Neural cell (in vitro differentiated cells): ENCODE data around the gene ANKRD52. TPM values are rescaled to one million over a fixed set of nuclear protein-coding genes. Genes with fewer than 3 reads are reported as not detected.

ENCODE experiments used
- H2AFZ ChIP-seq: fragments of 200-600, 300-800 bp; sonication (generic), shearing (Covaris generic); 2 replicates; pipeline ENCODE4 v1.6.0; 2014; ENCODE audit warnings: low read depth, mild to moderate bottlenecking, antibody characterized with exemption, low read length, moderate library complexity
- H3F3A ChIP-seq: fragments of 200-600 bp; shearing (Covaris generic); 2 replicates; pipeline ENCODE4 v1.6.1; 2016; ENCODE audit warnings: mild to moderate bottlenecking, moderate library complexity, mixed read lengths, antibody characterized with exemption, low read length; ENCODE audit not compliant: insufficient read depth, poor library complexity, severe bottlenecking
- H3K27ac ChIP-seq: fragments of 200-600, 300-800 bp; sonication (generic), shearing (Covaris generic); 2 replicates; pipeline ENCODE4 v1.5.1; 2014; ENCODE audit warnings: mild to moderate bottlenecking, low read length, moderate library complexity
- H3K27me3 ChIP-seq: fragments of 300-800, 200-600 bp; sonication (generic), shearing (Covaris generic); 2 replicates; pipeline ENCODE4 v1.6.0; 2014; ENCODE audit warnings: mild to moderate bottlenecking, low read depth, low read length, moderate library complexity; ENCODE audit not compliant: insufficient read depth
- H3K36me3 ChIP-seq: fragments of 300-800, 200-600 bp; sonication (generic), shearing (Covaris generic); 2 replicates; pipeline ENCODE4 v1.5.1; 2014; ENCODE audit warnings: mild to moderate bottlenecking, antibody characterized with exemption, low read length, moderate library complexity; ENCODE audit not compliant: insufficient read depth
- H3K4me2 ChIP-seq: fragments of 300-800, 200-600 bp; sonication (generic), shearing (Covaris generic); 2 replicates; pipeline ENCODE4 v1.6.0; 2014; ENCODE audit warnings: mild to moderate bottlenecking, low read length
- H3K4me3 ChIP-seq: fragments of 300-800, 200-600 bp; sonication (generic), shearing (Covaris generic); 2 replicates; pipeline ENCODE4 v1.5.1; 2014; ENCODE audit warnings: mild to moderate bottlenecking, low read length, moderate library complexity
- H3K79me2 ChIP-seq: fragments of 200-600 bp; shearing (Covaris generic); replicated peaks from 2 replicates; pipeline ENCODE4 v1.6.0; 2014; ENCODE audit warnings: mild to moderate bottlenecking, low read length, moderate library complexity; ENCODE audit not compliant: insufficient read depth
- H3K9ac ChIP-seq: fragments of 300-800, 200-600 bp; sonication (generic), shearing (Covaris generic); 2 replicates; pipeline ENCODE4 v1.6.1; 2016; ENCODE audit warnings: mild to moderate bottlenecking, low read length, mixed read lengths
- H3K9me2 ChIP-seq: fragments of 200-600 bp; shearing (Covaris generic); 2 replicates; pipeline ENCODE4 v1.6.1; 2016; ENCODE audit warnings: mild to moderate bottlenecking, low read length, mixed read lengths; ENCODE audit not compliant: insufficient read depth
- H3K9me3 ChIP-seq: fragments of 200-600, 300-800 bp; sonication (generic), shearing (Covaris generic); 2 replicates; pipeline ENCODE4 v1.6.1; 2016; ENCODE audit warnings: mild to moderate bottlenecking, mixed run types, low read length, moderate library complexity, mixed read lengths
- H4K20me1 ChIP-seq: fragments of 200-600 bp; shearing (Covaris generic); 2 replicates; pipeline ENCODE4 v1.6.1; 2016; ENCODE audit warnings: mild to moderate bottlenecking, mixed run types; ENCODE audit not compliant: insufficient read depth
- CTCF ChIP-seq: fragments of 450-650 bp; IDR thresholded peaks from 2 replicates; pipeline ENCODE4 v1.5.1; 2014; ENCODE audit warnings: antibody characterized with exemption, mild to moderate bottlenecking, moderate library complexity; ENCODE audit not compliant: poor library complexity, severe bottlenecking
- EP300 ChIP-seq: fragments of 450-650 bp; conservative IDR thresholded peaks from 2 replicates; pipeline ENCODE4 v1.6.1; 2014; ENCODE audit warnings: antibody characterized with exemption, mild to moderate bottlenecking, moderate library complexity; ENCODE audit not compliant: poor library complexity, severe bottlenecking
- EZH2 ChIP-seq: fragments of 200-600, 300-800 bp; shearing (Covaris generic), sonication (generic); IDR thresholded peaks from 2 replicates; pipeline ENCODE4 v1.6.1; 2014; ENCODE audit warnings: antibody characterized with exemption, low read length, borderline replicate concordance, mild to moderate bottlenecking; ENCODE audit not compliant: insufficient read depth, poor library complexity, severe bottlenecking
- MXI1 ChIP-seq: fragments of 450-650 bp; conservative IDR thresholded peaks from 2 replicates; pipeline ENCODE4 v1.6.1; 2014; ENCODE audit warnings: antibody characterized with exemption, mild to moderate bottlenecking; ENCODE audit not compliant: poor library complexity, severe bottlenecking
- POLR2AphosphoS5 ChIP-seq: IDR thresholded peaks from 2 replicates; pipeline ENCODE4 v1.6.1; 2012
- RAD21 ChIP-seq: fragments of 450-650 bp; conservative IDR thresholded peaks from 2 replicates; pipeline ENCODE4 v1.6.1; 2014; ENCODE audit warnings: antibody characterized with exemption, mild to moderate bottlenecking, moderate library complexity
- REST ChIP-seq: IDR thresholded peaks from 2 replicates; pipeline ENCODE4 v1.6.1; 2012; ENCODE audit warnings: borderline replicate concordance
- SMC3 ChIP-seq: fragments of 450-650 bp; conservative IDR thresholded peaks from 2 replicates; pipeline ENCODE4 v1.6.1; 2014; ENCODE audit warnings: antibody characterized with exemption, mild to moderate bottlenecking, moderate library complexity; ENCODE audit not compliant: poor library complexity
- TAF1 ChIP-seq: IDR thresholded peaks from 2 replicates; pipeline ENCODE4 v1.6.1; 2012; ENCODE audit warnings: low read depth
- polyA plus RNA-seq: library from polyadenylated mRNA; depleted of rRNA; stranded (reverse); fragments of >200 nt; gene quantifications from 2 replicates; pipeline ENCODE4 v1.2.3, GENCODE V29; 2014

Gene ANKRD52
- polyA plus RNA-seq, 1 donor from 2014 or later, result 7.3 TPM

- Histone ChIP-seq H3K9me2 (no peaks in the 10 kb centered on the region), H3K9ac (no peak overlapping the region), H3K27me3 (no peaks in the 10 kb centered on the region), H3K9me3 (no peaks in the 10 kb centered on the region), H3F3A (no peaks in the 10 kb centered on the region), H3K4me3 (peak overlapping the region; percentile 99), H4K20me1 (no peaks in the 10 kb centered on the region), H3K27ac (peak overlapping the region; percentile 74), H3K79me2 (peaks cover 26% of the 10 kb centered on the region), H2AFZ (peak overlapping the region; percentile 18), H3K36me3 (no peaks in the 10 kb centered on the region), H3K4me2 (no peak overlapping the region)
- TF ChIP-seq SMC3, result no peak
- no peak for TF ChIP-seq CTCF
- TF ChIP-seq RAD21, result no peak
- no peak for TF ChIP-seq TAF1
- TF ChIP-seq EZH2, result no peak
- TF ChIP-seq EP300, result no peak
- TF ChIP-seq REST, result no peak
- TF ChIP-seq POLR2AphosphoS5, result no peak
- no peak for TF ChIP-seq MXI1
These were observed 42.7 kb upstream of the ANKRD52 start for GRCh38 chr12:56300644-56301464.

GRCh38 chr12:56299853-56300643, 41.9 kb upstream of the ANKRD52 start, which contains the start of gene CS:
TSS of gene CS (minus strand) at chr12:56300330. CDS start at chr12:56300201, 129 bp downstream.
- peak within 1 kb of the TSS; percentile 80 for H3K9ac ChIP-seq
- no peaks in the 10 kb centered on the region for H3K9me3 ChIP-seq
- TF ChIP-seq MXI1 (peak; percentile 94), TAF1 (no peak), POLR2AphosphoS5 (peak; percentile 61), EP300 (peak; percentile 9), SMC3 (no peak), EZH2 (no peak), REST (peak; percentile 64), RAD21 (no peak), CTCF (no peak)
- no peaks in the 10 kb centered on the region for H3K36me3 ChIP-seq
- no peaks in the 10 kb centered on the region for H3K9me2 ChIP-seq
- peaks cover 26% of the 10 kb centered on the region for H3K79me2 ChIP-seq
- peak within 1 kb of the TSS; percentile 38 for H2AFZ ChIP-seq
- peak within 1 kb of the TSS; percentile 99 for H3K4me3 ChIP-seq
- no peaks in the 10 kb centered on the region for H4K20me1 ChIP-seq
- H3K27me3 ChIP-seq, result no peaks in the 10 kb centered on the region
- H3F3A ChIP-seq, result no peaks in the 10 kb centered on the region
- peak within 1 kb of the TSS; percentile 87 for H3K4me2 ChIP-seq
- H3K27ac ChIP-seq, result peak within 1 kb of the TSS; percentile 74
